Measurements from ENCODE around the gene ICAM2.

DNA sequence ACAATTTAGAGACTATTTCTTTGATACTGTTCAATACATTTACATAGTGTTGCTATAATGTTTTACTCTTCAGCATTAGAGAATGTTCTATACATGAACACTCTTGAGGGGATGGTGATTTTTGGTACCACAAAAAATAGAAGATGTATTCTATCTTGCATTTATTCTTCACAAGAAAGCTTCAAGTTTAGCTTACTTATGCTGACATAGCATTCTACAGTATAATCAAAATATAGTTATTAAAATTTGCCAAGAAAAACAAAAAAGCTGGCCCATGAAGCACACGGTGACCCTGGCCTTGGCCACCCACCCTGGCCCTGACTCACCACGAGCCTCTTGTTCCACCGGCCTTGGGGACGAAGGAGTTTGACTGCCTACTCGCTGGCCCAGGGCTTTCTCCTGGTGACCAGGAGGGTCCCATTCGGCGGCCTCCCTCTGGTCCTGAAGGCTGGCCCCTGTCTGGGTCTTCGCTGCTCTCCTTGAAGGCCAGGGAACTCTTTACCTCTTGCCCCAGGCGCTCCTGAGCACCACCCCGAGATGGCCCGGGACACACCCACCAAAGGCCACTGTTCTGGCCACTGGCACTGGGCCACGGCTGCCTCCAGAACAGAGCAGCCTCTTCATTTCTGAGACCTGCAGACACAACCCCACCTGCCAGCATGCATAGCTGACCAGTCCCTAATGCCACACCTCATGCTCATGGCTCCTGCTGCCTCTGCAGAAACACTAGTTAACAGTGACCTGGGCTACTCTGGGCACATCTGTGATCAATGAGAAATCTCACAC is 22.5 kb upstream of the ICAM2 start:
- TF ChIP-seq, protein P1, sequence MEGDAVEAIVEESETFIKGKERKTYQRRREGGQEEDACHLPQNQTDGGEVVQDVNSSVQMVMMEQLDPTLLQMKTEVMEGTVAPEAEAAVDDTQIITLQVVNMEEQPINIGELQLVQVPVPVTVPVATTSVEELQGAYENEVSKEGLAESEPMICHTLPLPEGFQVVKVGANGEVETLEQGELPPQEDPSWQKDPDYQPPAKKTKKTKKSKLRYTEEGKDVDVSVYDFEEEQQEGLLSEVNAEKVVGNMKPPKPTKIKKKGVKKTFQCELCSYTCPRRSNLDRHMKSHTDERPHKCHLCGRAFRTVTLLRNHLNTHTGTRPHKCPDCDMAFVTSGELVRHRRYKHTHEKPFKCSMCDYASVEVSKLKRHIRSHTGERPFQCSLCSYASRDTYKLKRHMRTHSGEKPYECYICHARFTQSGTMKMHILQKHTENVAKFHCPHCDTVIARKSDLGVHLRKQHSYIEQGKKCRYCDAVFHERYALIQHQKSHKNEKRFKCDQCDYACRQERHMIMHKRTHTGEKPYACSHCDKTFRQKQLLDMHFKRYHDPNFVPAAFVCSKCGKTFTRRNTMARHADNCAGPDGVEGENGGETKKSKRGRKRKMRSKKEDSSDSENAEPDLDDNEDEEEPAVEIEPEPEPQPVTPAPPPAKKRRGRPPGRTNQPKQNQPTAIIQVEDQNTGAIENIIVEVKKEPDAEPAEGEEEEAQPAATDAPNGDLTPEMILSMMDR (IDR thresholded peaks at IDR 0.05; ENCODE audit: insufficient read depth, low read depth, low read length), result no peak
- no peak for TF ChIP-seq EZH2 (IDR thresholded peaks at IDR 0.05; ENCODE audit: insufficient read depth, low read length)
